OCI-LY7 (cell line): ENCODE data around the gene CCDC57.

Source experiments
- CTCF ChIP-seq: fragments of 200-600 bp; sonication (generic); conservative IDR thresholded peaks from 2 replicates; pipeline ENCODE4 v1.5.1; 2014; ENCODE audit warnings: mild to moderate bottlenecking, antibody characterized with exemption, low read length, moderate library complexity, mixed read lengths
- EZH2phosphoT487 ChIP-seq: fragments of 200-600 bp; sonication (generic); IDR thresholded peaks from 2 replicates; pipeline ENCODE4 v1.6.1; 2018; ENCODE audit warnings: low read depth, borderline replicate concordance, mild to moderate bottlenecking, mixed run types, antibody characterized with exemption, low read length, moderate library complexity, mixed read lengths

- TF ChIP-seq CTCF (no peak), EZH2phosphoT487 (no peak)
These were observed 15.1 kb upstream of the CCDC57 start for GRCh38 chr17:82227629-82228277.
